K562 (cell line): ENCODE measurements around the gene MB21D2. TPM values are rescaled to one million over a fixed set of nuclear protein-coding genes. Genes with fewer than 3 reads are reported as not detected.

Source experiments
- ATAC-seq: fragments of 200-7000 bp; cut with Tn5 transposase; 3 replicates; pipeline ENCODE4 v1.9.1; 2020; ENCODE audit warnings: moderate library complexity
- BruUV-seq: library from RNA; stranded (reverse); fragments of 400-500 nt; replicated peaks from 2 replicates; lab custom pipeline; 2021; lab: Mats Ljungman, UMichigan
- CTCF ChIA-PET: fragments of 300-600 bp; formaldehyde crosslinking; extraction: SDS; loops from one replicate; lab custom pipeline; 2021; ENCODE audit warnings: low intra/inter-chr PET ratio; lab: Yijun Ruan, JAX
- POLR2A ChIA-PET: fragments of 300-600, 350-650 bp; sonication (Branson Sonifier 250); formaldehyde crosslinking; extraction: SDS; loops from one replicate; lab custom pipeline; 2021; ENCODE audit warnings: antibody characterized with exemption, inconsistent platforms; lab: Yijun Ruan, JAX
- DNase-seq, 4 experiments: peaks; one replicate each; pipeline versions ENCODE4 v3.0.0 to v3.0.0-alpha.2; 2011 to 2018; ENCODE audit warnings: low spot score in 3 of 4, mixed read lengths in 3 of 4; ENCODE audit errors: extremely low read depth in 1 of 4
- FAIRE-seq: peaks from 2 replicates; lab custom pipeline; 2011; peaks lifted over from hg19 to GRCh38; lab: Jason Lieb, UNC
- H2AFZ ChIP-seq: 2 replicates; pipeline ENCODE4 v1.6.0; 2011; ENCODE audit warnings: low read depth, low read length, control low read depth, inconsistent platforms
- H3K27ac ChIP-seq: fragments of 200-600 bp; 3 replicates; pipeline ENCODE4 v1.8.0; 2011; ENCODE audit warnings: low read depth, mild to moderate bottlenecking, control low read depth, inconsistent platforms, low read length, moderate library complexity, mixed read lengths; ENCODE audit errors: extremely low read depth
- H3K27me3 ChIP-seq, 2 experiments: fragments of 300-600 bp in 1 of 2; 2 replicates in 1 of 2; 3 replicates in 1 of 2; pipeline versions ENCODE4 v1.6.0 to v1.8.0; 2011; ENCODE audit warnings: inconsistent platforms in 2 of 2, low read length in 2 of 2, mild to moderate bottlenecking in 1 of 2, mixed read lengths in 1 of 2, moderate library complexity in 1 of 2; ENCODE audit not compliant: control insufficient read depth in 2 of 2, insufficient read depth in 2 of 2
- H3K36me3 ChIP-seq: fragments of 300-600 bp; 3 replicates; pipeline ENCODE4 v1.8.0; 2011; ENCODE audit warnings: mild to moderate bottlenecking, low read length, inconsistent platforms; ENCODE audit not compliant: control insufficient read depth, insufficient read depth
- H3K4me1 ChIP-seq, 2 experiments: fragments of 200-600 bp in 1 of 2; replicated peaks in 1 of 2; 2 replicates in 1 of 2; 3 replicates in 1 of 2; pipeline versions ENCODE4 v1.5.1 to v1.8.0; 2011; ENCODE audit warnings: inconsistent platforms in 2 of 2, low read length in 2 of 2, mild to moderate bottlenecking in 1 of 2, mixed read lengths in 1 of 2, moderate library complexity in 1 of 2; ENCODE audit not compliant: control insufficient read depth in 2 of 2, insufficient read depth in 2 of 2
- H3K4me2 ChIP-seq: 2 replicates; pipeline ENCODE4 v1.6.1; 2011; ENCODE audit warnings: low read length, control low read depth, inconsistent platforms, mixed read lengths; ENCODE audit not compliant: insufficient read depth
- H3K4me3 ChIP-seq: fragments of 200-600 bp; sonication (generic), shearing (Covaris generic); 2 replicates; pipeline ENCODE4 v1.5.1; 2016; ENCODE audit warnings: control low read depth, inconsistent platforms
- H3K79me2 ChIP-seq: fragments of 200-600 bp; 3 replicates; pipeline ENCODE4 v1.8.0; 2011; ENCODE audit warnings: low read length, inconsistent platforms; ENCODE audit not compliant: control insufficient read depth, insufficient read depth
- H3K9ac ChIP-seq, 2 experiments: 2 replicates each; pipeline versions ENCODE4 v1.6.0 to v1.6.1; 2011; ENCODE audit warnings: low read depth in 2 of 2, low read length in 2 of 2, control low read depth in 1 of 2, inconsistent platforms in 1 of 2, mild to moderate bottlenecking in 1 of 2, mixed read lengths in 1 of 2; ENCODE audit not compliant: insufficient read depth in 1 of 2
- H3K9me1 ChIP-seq: one replicate; pipeline ENCODE4 v1.6.0; 2011; ENCODE audit warnings: inconsistent platforms, mild to moderate bottlenecking, low read length, moderate library complexity; ENCODE audit not compliant: control insufficient read depth, insufficient read depth
- H3K9me3 ChIP-seq: replicated peaks from 2 replicates; pipeline ENCODE4 v1.5.1; 2011; ENCODE audit warnings: low read depth, low read length, inconsistent platforms; ENCODE audit not compliant: control insufficient read depth, insufficient read depth
- H4K20me1 ChIP-seq: replicated peaks from 2 replicates; pipeline ENCODE4 v1.6.1; 2011; ENCODE audit warnings: low read length, inconsistent platforms, mixed read lengths; ENCODE audit not compliant: control insufficient read depth, insufficient read depth
- CTCFL ChIP-seq: IDR thresholded peaks from 2 replicates; pipeline ENCODE4 v1.6.1; 2011; ENCODE audit warnings: borderline replicate concordance, low read depth, mild to moderate bottlenecking, moderate library complexity, low read length; ENCODE audit not compliant: insufficient read depth, poor library complexity, severe bottlenecking
- ETS1 ChIP-seq: conservative IDR thresholded peaks from 2 replicates; pipeline ENCODE4 v1.6.1; 2011; ENCODE audit warnings: low read depth, mild to moderate bottlenecking, low read length; ENCODE audit not compliant: control insufficient read depth
- GMEB1 ChIP-seq: fragments of 250-450 bp; sonication (Bioruptor Pico); IDR thresholded peaks from 2 replicates; pipeline ENCODE4 v1.4.0; 2020; ENCODE audit warnings: mild to moderate bottlenecking
- HDAC1 ChIP-seq, 2 experiments: fragments of 450-650 bp; IDR thresholded peaks; 2 replicates each; pipeline ENCODE4 v1.6.1; 2016 to 2017; ENCODE audit warnings: inconsistent platforms in 1 of 2, mild to moderate bottlenecking in 1 of 2, moderate library complexity in 1 of 2
- HSF4 ChIP-seq: fragments of 250-450 bp; sonication (Bioruptor Pico); IDR thresholded peaks from 2 replicates; pipeline ENCODE4 v2.1.2; 2022; ENCODE audit warnings: mild to moderate bottlenecking, moderate library complexity, borderline replicate concordance
- MECOM ChIP-seq: fragments of 250-450 bp; sonication (Bioruptor Pico); IDR thresholded peaks from 2 replicates; pipeline ENCODE4 v1.8.0; 2022; ENCODE audit warnings: inconsistent platforms
- MTA3 ChIP-seq: fragments of 450-650 bp; formaldehyde crosslinking; IDR thresholded peaks from 2 replicates; pipeline ENCODE4 v1.6.1; 2017; ENCODE audit warnings: mild to moderate bottlenecking, borderline replicate concordance
- PML ChIP-seq: IDR thresholded peaks from 2 replicates; pipeline ENCODE4 v1.6.1; 2012; ENCODE audit warnings: low read length, inconsistent platforms
- RBM25 ChIP-seq: fragments of 200-400 bp; formaldehyde crosslinking; IDR thresholded peaks from 2 replicates; pipeline ENCODE4 v1.6.1; 2018; ENCODE audit warnings: low read length, low read depth, moderate library complexity; ENCODE audit not compliant: severe bottlenecking
- SMAD1 ChIP-seq: fragments of 150-350 bp; IDR thresholded peaks from 2 replicates; pipeline ENCODE4 v1.6.1; 2014; ENCODE audit warnings: low read length, low read depth; ENCODE audit not compliant: partially characterized antibody
- SOX6 ChIP-seq: fragments of 450-650 bp; IDR thresholded peaks from 2 replicates; pipeline ENCODE4 v1.6.1; 2014; ENCODE audit warnings: mild to moderate bottlenecking
- SP1 ChIP-seq: sonication (generic); formaldehyde crosslinking; IDR thresholded peaks from 2 replicates; pipeline ENCODE4 v1.8.1; 2022; ENCODE audit warnings: mild to moderate bottlenecking, missing genetic modification reagents
- TSHZ1 ChIP-seq: fragments of 250-450 bp; sonication (Bioruptor Pico); IDR thresholded peaks from 2 replicates; pipeline ENCODE4 v1.4.0; 2020; ENCODE audit warnings: mild to moderate bottlenecking, moderate library complexity
- ZFX ChIP-seq: sonication (generic); formaldehyde crosslinking; IDR thresholded peaks from 2 replicates; pipeline ENCODE4 v1.8.0; 2022; ENCODE audit warnings: mild to moderate bottlenecking, missing genetic modification reagents, moderate library complexity
- ZNF584 ChIP-seq: fragments of 200-800 bp; sonication (Bioruptor generic); IDR thresholded peaks from 2 replicates; pipeline ENCODE4 v1.6.1; 2016; ENCODE audit warnings: low read depth, mild to moderate bottlenecking, missing genetic modification characterization, missing compliant biosample characterization
- WGBS: fragments of 100-300 bp; shearing (Covaris generic); methylation state at CpG from one replicate; pipeline ENCODE4 v1.1.6; 2016; ENCODE audit warnings: low coverage, mixed read lengths; ENCODE audit not compliant: insufficient coverage; ENCODE audit errors: missing lambda C conversion rate; 5-methylcytosine and 5-hydroxymethylcytosine counted together
- in situ Hi-C: fragments of 300-500 bp; cut with MboI; formaldehyde crosslinking; loops from 4 replicates; pipeline ENCODE4 v1.15.0; 2018; ENCODE audit warnings: inconsistent platforms, mixed read lengths
- intact Hi-C: fragments of 100-400 bp; cut with micrococcal nuclease; formaldehyde crosslinking; loops from 2 replicates; pipeline ENCODE4 v1.14.2; 2022
- polyA plus RNA-seq, 8 experiments: library from polyadenylated mRNA; depleted of rRNA in 4 of 8; stranded (reverse) in 5 of 8; unstranded in 3 of 8; fragments of >200 nt; fragmentation: Nextera tagmentation in 2 of 8; fragmentation: Illumina TruSeq in 1 of 8; extraction: Ambion mirVana in 2 of 8; extraction: Trizol in 1 of 8; gene quantifications; 2 replicates each; pipeline versions ENCODE4 v1.2.1 to v1.2.3, GENCODE V29; 2011 to 2014; ENCODE audit warnings: inconsistent platforms in 1 of 8, missing spikeins in 1 of 8
- total RNA-seq, 7 experiments: library from RNA; depleted of rRNA in 6 of 7; stranded (reverse); fragments of >200 nt in 6 of 7; fragmentation: Illumina TruSeq in 2 of 7; extraction: Trizol in 2 of 7; gene quantifications; 2 replicates each; pipeline versions ENCODE4 v1.2.1 to v1.2.3, GENCODE V29; 2011 to 2021; ENCODE audit warnings: low replicate concordance in 1 of 7

The MB21D2 gene
- total and polyA plus RNA-seq, 9 of the 15 experiments (the other 6 are each of a cell fraction or from before 2014, with no cell fraction given), result 0.01 TPM; not detected in 8

GRCh38 chr3:192821161-192821560 is 96.5 kb downstream of the MB21D2 start:
- H4K20me1 ChIP-seq, result no peaks in the 10 kb centered on the region
- H3K27ac ChIP-seq, result no peak overlapping the region
- H3K9me1 ChIP-seq, result no peaks in the 10 kb centered on the region
- CTCF ChIA-PET, result no interaction called here
- H3K79me2 ChIP-seq, result no peaks in the 10 kb centered on the region
- ATAC-seq (no peak), FAIRE-seq (no peak), DNase-seq (no peak)
- no peak overlapping the region for H2AFZ ChIP-seq
- H3K4me1 ChIP-seq, result no peaks in the 10 kb centered on the region
- intact Hi-C loops (no loop called here), in situ Hi-C loops (loop anchor here (10.0 to 25.0 kb wide), 2 partner anchors 224 to 1491 kb away; no protein-coding TSS in a partner anchor)
- 0% methylated on average over 2 of the region's 2 CpGs for WGBS
- H3K27me3 ChIP-seq, result peaks cover 0 to 4% of the 10 kb centered on the region in 2 experiments; a peak in 1 of 5 replicates
- POLR2A ChIA-PET, result no interaction called here
- H3K36me3 ChIP-seq, result no peaks in the 10 kb centered on the region
- no peak overlapping the region for H3K4me3 ChIP-seq
- H3K4me2 ChIP-seq, result no peak overlapping the region
- no peaks in the 10 kb centered on the region for H3K9me3 ChIP-seq
- no peak overlapping the region for H3K9ac ChIP-seq
- no TSS peak for BruUV-seq
- TF ChIP-seq SOX6 (no peak), MTA3 (no peak), SMAD1 (no peak), GMEB1 (CRISPR knock-in tag) (no peak), HSF4 (no peak), MECOM (CRISPR knock-in tag) (no peak), RBM25 (no peak), ETS1 (no peak), CTCFL (no peak), PML (no peak), SP1 (CRISPR knock-in tag) (no peak), ZFX (no peak), HDAC1 (IDR thresholded peaks at IDR 0.05) (no peak), ZNF584 (CRISPR knock-in tag) (no peak), TSHZ1 (CRISPR knock-in tag) (no peak)
